NCI-H82 treated with DMSO at 0.1 percent for 48 hours (cell line): ENCODE results near the gene PRKD2.
"Not testable (repeated sequence)": the region's sequence is repeated elsewhere in the genome, so short reads cannot be mapped to it uniquely, and the experiment has no call there.

Experiments used
- DNase-seq: peaks from one replicate; lab custom pipeline; 2025; ENCODE audit not compliant: unreplicated experiment; lab: John Stamatoyannopoulos, UW

Gene PRKD2

GRCh38 chr19:46712768-46713338 is 4.1 kb downstream of the PRKD2 start:
- not testable (repeated sequence) for DNase-seq

GRCh38 chr19:46710687-46711086 is 6.2 kb downstream of the PRKD2 start:
- DNase-seq, result no peak

GRCh38 chr19:46704379-46705076 is 12.4 kb downstream of the PRKD2 start:
- DNase-seq, result no peak

- DNase-seq, result no peak
Observed at GRCh38 chr19:46700704-46701103, 16.2 kb downstream of the PRKD2 start.

GRCh38 chr19:46698395-46699321 is 18.3 kb downstream of the PRKD2 start:
- no peak for DNase-seq

GRCh38 chr19:46697204-46697960 is 19.5 kb downstream of the PRKD2 start:
- DNase-seq, result no peak

GRCh38 chr19:46696866-46697203 is 20.1 kb downstream of the PRKD2 start:
- DNase-seq, result no peak

- no peak for DNase-seq
Observed at GRCh38 chr19:46696052-46696451, 20.9 kb downstream of the PRKD2 start.

GRCh38 chr19:46693760-46694159 is 23.2 kb downstream of the PRKD2 start:
- DNase-seq, result no peak

- no peak for DNase-seq
Observed at GRCh38 chr19:46692918-46693722, 23.8 kb downstream of the PRKD2 start.

- DNase-seq, result no peak
Observed at GRCh38 chr19:46691948-46692347, 25.0 kb downstream of the PRKD2 start.

GRCh38 chr19:46691104-46691503 is 25.8 kb downstream of the PRKD2 start:
- no peak for DNase-seq

- DNase-seq, result no peak
Observed at GRCh38 chr19:46689358-46689757, 27.6 kb downstream of the PRKD2 start.

- DNase-seq, result no peak
Observed at GRCh38 chr19:46687438-46688145, 29.3 kb downstream of the PRKD2 start.

GRCh38 chr19:46685189-46685588 is 31.7 kb downstream of the PRKD2 start:
- DNase-seq, result no peak

- DNase-seq, result no peak
Observed at GRCh38 chr19:46678110-46678732, 38.7 kb downstream of the PRKD2 start.

- no peak for DNase-seq
Observed at GRCh38 chr19:46674416-46675178, 42.3 kb downstream of the PRKD2 start.

GRCh38 chr19:46670813-46671212 is 46.1 kb downstream of the PRKD2 start:
- no peak for DNase-seq

GRCh38 chr19:46668662-46669061 is 48.3 kb downstream of the PRKD2 start:
- no peak for DNase-seq
